Measurements from ENCODE around the gene UAP1L1.

DNA sequence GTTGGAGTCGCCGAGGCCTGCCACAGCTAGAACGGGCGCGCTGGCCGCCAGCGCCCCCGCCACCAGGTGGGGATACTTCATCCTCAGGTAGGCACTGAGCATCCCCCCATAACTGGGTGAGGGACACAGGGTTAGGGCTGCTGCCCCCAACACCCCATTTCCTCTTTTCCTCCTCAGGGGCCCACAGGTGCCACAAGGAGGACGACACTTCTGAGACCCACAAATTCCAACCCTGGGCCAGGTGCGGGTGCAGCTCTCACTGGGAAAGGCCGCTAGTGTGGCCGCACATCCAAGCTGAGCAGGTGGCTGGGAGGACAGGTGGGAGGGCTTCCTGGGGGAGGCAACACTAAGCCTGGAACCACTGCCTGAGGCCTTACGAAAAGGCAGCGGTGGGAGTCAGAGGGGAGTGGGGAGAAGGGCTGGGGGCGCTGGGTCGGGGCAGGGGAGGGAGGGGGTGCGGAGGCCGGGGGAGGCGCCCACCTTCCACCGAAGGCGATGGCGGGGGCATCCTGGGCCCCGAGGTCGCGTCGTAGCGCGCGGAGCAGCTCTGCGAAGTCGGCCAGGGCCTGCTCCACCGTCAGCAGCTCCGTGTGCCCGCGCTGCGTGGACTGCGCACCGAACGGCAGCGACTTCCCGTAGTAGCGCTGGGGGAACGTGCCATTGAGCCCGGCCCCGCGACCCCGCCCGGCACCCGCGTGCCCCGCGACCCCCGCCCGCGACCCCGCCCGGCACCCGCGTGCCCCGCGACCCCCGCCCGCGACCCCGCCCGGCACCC is 36.3 kb downstream of the UAP1L1 start:
- no peak for TF ChIP-seq POLR2A (IDR thresholded peaks at IDR 0.05)
- TF ChIP-seq, protein P1, sequence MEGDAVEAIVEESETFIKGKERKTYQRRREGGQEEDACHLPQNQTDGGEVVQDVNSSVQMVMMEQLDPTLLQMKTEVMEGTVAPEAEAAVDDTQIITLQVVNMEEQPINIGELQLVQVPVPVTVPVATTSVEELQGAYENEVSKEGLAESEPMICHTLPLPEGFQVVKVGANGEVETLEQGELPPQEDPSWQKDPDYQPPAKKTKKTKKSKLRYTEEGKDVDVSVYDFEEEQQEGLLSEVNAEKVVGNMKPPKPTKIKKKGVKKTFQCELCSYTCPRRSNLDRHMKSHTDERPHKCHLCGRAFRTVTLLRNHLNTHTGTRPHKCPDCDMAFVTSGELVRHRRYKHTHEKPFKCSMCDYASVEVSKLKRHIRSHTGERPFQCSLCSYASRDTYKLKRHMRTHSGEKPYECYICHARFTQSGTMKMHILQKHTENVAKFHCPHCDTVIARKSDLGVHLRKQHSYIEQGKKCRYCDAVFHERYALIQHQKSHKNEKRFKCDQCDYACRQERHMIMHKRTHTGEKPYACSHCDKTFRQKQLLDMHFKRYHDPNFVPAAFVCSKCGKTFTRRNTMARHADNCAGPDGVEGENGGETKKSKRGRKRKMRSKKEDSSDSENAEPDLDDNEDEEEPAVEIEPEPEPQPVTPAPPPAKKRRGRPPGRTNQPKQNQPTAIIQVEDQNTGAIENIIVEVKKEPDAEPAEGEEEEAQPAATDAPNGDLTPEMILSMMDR (IDR thresholded peaks at IDR 0.05) = no peak
